NCI-H1436 (cell line): ENCODE results near the gene ASIC4.

Experiments used
- DNase-seq: peaks from one replicate; lab custom pipeline; 2025; lab: John Stamatoyannopoulos, UW

Gene ASIC4

GRCh38 chr2:219553463-219553963, 39.2 kb downstream of the ASIC4 start:
- DNase-seq: no peak

DNA sequence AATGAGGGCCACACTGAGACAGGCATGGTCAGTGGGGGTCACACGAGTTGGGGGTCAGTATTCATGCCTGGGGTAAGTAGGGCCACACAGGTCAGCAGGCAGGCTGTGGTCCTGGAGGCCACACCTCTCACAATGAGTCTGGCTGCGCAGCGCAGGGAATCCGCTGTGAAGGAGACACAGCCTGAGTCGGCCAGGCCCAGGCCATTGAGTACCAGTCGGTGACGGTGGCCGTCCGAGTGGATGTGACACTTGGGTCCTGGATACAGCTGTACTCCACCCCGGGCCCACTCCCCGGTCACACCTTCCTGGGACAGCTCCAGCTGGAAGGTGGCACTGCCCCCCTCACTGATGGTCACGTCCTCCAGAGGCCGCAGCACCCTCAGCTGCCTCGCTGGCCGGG, 40.1 kb downstream of the ASIC4 start:
- no peak for DNase-seq

GRCh38 chr2:219555956-219556355, 41.7 kb downstream of the ASIC4 start:
- no peak for DNase-seq

DNA sequence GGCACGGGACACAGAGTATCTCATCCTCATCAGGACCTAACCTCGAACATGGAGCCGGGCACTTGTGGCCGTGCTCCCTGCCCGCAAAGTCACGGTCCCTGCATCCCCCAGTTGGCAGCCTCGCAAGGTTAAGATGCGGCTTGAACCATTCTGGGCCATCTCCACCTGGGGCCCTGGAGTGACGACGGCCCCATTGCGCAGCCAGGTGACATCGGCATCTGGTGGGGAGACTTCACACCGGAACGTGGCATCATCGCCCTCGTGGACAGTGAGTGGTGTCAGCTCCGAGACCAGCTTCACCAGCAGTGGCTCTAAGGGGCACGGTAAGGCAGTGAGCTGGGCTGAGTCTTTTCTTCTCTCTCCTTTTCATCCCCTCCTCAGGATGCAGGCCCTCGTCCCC, 42.1 kb downstream of the ASIC4 start:
- no peak for DNase-seq

GRCh38 chr2:219557320-219557719, 43.0 kb downstream of the ASIC4 start:
- DNase-seq: no peak

DNA sequence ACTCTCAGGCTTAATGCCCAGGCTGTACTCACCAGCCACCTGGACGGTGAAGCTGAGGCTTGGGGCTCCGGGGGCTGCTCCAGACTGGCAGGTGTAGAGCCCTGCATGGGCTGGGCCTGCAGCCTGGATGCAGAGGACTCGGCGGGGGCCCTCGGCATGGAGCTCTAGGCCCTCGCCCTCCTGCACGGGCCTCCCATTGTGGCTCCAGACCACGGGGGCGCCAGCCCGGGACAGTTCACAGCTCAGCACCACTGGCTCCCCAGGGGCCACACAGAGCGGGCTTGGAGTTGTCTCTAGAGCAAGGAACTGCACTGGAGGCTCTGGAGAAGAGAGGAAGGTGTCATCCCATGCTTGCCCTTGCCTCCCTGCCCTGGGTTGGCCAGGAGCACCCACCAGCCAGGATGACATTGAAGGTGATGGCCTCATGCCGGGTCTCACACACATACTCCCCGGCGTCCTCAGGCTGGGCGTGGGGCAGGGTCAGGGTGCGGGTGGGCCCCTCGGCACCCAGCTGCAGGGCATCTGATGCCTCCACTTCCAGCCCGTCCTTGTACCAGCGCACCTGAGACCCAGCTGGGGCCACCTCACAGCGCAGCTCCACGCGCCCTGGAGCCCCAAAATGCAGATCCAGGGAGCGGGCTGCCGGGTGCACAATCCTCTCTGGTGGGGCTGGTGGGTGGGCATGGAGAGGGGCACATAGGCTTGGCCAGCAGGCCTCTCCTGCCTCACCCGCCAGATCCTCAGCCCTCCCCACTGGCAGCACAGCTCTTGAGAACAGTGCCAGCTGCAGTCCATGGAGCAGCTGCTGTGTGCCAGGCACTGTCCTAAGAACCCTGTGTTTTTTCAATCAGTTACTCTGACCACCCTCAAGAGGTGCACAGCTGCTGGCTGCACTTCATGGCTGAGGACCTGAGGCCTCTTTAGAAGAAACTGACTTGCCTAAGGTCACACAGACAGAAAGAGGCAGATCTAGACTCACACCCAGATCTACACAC, 43.8 kb downstream of the ASIC4 start:
- DNase-seq: no peak

GRCh38 chr2:219559156-219559915, 45.1 kb downstream of the ASIC4 start:
- DNase-seq: no peak

DNA sequence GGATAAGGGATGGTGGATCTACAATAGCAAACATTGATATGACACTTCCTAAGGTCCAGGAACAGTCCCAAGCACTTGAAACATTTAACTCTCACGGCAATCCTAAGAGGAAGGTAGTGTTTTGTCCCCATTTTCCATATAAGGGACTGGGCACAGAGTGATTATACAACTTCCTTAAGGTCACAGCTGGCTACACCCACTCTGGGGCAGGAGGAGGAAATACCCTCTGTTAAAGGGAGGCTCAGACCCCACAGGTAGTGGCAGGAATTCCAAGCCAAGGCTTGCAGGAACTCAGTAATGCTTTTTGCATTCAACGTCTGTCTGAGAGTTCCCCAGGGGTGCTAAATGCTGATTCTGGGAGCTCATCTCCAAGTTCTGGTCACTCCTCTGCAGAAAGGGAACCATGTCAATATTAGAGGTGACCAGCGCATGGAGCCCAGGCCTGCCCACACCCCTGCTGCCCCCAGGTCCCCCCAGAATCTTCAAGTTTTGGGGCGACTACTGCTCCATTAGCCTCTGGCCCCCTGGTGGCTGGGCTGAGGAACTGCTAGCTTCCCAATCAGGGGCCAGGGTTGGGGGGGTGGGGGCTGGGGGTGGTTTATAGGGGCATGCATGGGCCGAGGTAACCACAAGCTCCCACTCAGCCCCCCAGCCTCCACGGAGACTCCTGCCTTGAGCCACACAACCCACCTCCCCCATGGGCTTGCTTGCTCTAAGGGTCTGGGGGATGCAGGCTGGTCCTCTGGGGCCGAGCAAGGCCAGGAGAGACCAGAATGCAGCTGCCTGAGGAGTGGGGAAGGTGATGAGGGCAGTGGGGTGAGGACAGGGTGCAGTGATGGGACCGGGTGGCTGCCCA, 46.0 kb downstream of the ASIC4 start:
- no peak for DNase-seq

DNA sequence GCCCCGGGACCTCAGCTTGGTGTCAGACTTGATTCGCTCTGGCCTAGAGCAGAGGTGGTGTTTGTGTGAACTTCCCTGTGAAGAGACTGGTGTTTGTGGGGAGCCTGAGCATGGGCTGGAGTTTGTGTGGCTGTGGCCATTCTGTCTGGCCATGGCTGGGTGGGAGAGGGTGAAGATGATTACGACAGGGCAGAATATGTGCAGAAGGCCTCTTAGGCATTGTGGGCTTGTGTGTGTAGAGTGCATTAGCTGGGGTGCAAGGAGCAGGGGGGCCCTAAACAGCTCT, 46.6 kb downstream of the ASIC4 start:
- no peak for DNase-seq

- DNase-seq: no peak
Measured at GRCh38 chr2:219561179-219562048, 47.1 kb downstream of the ASIC4 start.

- DNase-seq: no peak
Measured at GRCh38 chr2:219562049-219563020, 48.1 kb downstream of the ASIC4 start.

DNA sequence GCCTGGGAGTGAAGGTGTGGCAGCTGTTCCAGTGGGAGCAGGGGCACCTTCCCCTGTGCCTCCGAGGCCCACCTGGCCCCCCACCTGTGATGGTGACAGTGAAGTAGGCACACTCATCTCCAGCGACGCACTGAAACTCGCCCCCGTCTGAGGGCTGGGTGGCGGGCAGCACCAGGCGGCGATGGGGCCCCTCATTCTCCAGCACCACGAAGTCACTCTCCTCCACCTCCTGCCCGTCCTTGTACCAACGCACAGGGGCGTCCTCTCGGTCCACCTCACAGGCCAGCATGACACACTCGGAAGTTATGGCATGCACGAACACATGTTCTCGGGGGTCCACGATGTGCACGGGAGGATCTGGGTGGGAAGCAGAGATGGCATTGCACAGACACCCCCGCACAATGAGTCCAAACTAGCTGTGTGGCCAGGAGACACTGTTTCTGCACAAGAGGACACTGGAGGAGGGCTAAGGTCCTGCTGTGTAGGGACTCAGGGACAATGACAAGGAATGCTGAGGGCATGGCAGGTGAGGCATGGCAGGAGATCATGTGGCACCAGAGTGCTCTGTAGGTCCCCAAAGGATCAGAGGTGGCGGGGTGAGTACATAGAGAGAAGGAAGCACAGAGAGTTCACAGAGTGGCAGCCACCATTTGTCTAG, 49.1 kb downstream of the ASIC4 start:
- DNase-seq: no peak

DNA sequence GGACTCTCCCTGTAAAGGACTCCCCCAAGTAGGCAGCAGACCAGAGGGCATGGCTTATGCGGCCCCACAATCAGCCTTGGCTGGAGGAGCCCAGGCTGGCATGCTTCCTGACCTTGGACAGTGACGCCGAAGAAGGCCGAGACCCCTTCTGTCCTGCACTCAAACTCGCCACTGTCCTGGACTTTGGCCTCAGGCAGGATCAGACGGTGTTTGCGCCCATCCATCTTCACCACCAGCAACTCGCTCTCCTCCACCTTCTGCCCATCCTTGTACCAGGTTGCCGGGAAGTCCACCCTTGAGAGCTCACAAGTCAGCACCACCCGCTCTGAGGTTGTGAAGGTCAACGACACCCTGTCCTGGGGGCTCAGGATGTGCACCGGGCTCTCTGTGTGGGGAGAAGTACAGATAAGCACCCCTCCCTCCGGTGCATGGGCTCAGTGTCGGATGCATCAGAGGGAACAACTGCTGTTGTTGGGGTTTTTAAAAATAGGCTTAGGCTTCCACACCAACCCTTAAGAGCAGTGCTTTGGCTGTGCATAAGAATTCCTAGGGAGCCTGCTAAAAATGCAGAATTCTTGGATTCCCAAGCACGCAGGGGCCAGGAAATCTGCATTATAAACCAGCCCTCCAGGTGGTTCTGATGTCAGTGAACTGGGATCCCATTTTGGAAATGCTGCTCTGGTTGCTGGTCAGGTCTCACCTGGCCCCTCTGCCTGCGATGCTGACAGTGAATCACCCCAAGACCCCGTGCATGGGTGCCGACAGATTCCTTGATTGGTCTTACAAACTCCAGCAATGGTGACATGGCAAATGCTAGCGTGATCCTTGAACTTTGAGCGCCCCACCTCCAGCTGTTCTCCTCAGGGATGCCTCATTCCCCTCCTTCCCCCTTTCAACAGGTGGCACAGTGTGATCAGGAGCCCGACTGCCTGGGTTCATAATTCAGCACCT, 51.1 kb downstream of the ASIC4 start:
- DNase-seq: no peak

DNA sequence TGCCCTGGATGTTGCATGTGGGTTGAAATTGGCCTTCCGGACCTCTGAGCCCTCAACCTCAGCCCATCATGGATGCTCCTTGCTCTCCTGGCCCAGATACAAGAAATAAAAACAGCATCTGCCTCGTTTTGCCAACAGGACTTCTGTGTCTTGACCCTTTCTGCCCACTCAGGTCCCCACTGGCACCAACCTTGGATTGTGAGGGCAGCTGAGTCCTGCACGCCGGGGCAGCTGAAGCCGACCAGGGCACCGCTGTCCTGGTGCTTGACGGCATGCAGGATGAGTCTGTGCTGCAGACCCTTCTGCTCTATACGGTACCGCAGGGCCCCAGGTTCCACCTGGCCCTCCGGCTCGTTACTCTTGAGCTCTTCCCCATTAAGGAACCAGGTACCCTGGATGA, 52.4 kb downstream of the ASIC4 start:
- no peak for DNase-seq

GRCh38 chr2:219567131-219567530, 52.8 kb downstream of the ASIC4 start:
- no peak for DNase-seq

GRCh38 chr2:219567791-219568361, 53.6 kb downstream of the ASIC4 start:
- no peak for DNase-seq

DNA sequence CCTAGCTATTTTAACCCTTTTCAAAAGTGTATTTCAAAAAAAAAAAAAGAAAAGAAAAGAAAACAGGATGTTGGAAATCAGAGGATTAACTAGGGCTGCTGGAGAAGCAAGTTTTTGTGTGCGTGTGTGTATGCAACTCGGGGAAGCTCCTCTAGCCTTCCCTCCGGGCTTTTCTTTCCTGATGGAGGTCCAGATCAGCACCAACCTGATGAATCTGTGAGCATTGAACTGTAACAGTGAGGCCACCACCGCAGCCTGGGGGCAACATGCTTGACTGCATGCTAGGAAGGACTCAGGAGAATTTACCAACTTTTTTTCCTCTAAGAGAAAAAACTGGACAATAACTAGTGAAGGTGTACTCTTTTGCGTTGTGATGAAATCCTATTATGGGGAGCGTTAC, 54.8 kb downstream of the ASIC4 start:
- no peak for DNase-seq

GRCh38 chr2:219569635-219570034, 55.4 kb downstream of the ASIC4 start:
- DNase-seq: no peak
